Measurements from ENCODE around the gene LPP. TPM values are rescaled to one million over a fixed set of nuclear protein-coding genes. Genes with fewer than 3 reads are reported as not detected.
A peak's percentile ranks its signal among the peaks of the same experiment; 100 is the strongest.

LPP gene
- total RNA-seq, 1 experiment from 2014 or later: 18.1 TPM

- no peak for DNase-seq (ENCODE audit: low read depth)
Observed at GRCh38 chr3:188867691-188868265, 713.8 kb downstream of the LPP start.

GRCh38 chr3:188868803-188869202, 714.8 kb downstream of the LPP start:
- no peak for DNase-seq (ENCODE audit: low read depth)

- DNase-seq (ENCODE audit: low read depth): no peak
Observed at GRCh38 chr3:188869628-188870027, 715.7 kb downstream of the LPP start.

- no peak for DNase-seq (ENCODE audit: low read depth)
Observed at GRCh38 chr3:188870431-188870830, 716.5 kb downstream of the LPP start.

DNA sequence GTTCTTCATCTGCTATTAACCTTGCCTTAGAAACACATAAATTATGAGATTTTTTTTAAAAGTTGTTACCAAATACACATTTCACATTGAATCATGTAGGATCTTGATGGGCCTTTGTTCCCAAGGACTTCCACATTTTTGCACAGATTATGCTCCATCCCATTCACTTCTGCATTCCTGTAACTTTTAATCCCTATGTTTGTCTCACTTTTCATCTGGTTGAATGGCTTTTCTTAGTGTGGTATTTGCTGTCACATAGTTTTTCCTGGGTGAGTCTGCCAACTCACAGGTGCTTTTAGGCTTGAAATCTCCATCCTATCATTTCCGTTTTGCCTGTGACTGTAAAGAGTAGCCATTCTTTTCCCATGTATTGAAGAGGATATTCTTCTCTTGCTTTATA, 720.6 kb downstream of the LPP start:
- no peak for DNase-seq (ENCODE audit: low read depth)

DNA sequence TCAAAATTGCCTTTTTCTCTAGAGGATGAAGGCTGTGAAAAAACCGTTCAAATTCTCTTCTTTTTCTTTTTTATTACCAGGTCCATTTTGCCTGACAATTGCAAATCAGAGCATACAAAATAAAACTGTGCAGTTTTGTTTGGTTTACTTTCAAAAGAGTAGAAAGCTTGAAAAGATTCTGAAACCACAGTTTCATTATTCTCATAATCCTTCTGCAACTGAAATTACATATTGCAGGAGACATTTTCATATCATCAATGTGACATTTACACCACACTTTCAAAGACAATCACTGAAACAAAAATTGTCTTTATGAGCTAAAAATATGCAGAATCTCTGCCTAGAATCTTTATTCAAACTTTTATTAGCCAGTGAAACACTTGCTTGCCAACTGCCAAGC, 721.5 kb downstream of the LPP start:
- no peak for DNase-seq (ENCODE audit: low read depth)

DNA sequence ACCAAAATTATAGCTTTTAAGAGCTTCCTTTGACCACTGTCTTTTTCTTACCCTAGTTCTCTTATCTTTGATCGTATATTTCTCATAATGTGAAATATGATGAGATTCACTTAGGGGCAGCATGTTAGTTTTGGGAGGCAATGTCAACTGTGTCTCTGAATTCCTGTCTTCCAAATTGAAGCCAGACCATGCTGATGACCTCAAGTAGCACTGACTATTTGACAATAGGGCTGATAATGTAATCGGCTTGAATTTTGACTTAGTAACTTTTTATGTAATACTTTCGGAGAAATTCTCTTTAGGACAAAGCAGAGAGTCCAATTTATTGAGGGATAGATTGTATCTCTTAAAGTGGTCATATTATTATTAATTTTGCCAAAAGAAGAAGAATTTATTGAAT, 722.4 kb downstream of the LPP start:
- no peak for DNase-seq (ENCODE audit: low read depth)

DNA sequence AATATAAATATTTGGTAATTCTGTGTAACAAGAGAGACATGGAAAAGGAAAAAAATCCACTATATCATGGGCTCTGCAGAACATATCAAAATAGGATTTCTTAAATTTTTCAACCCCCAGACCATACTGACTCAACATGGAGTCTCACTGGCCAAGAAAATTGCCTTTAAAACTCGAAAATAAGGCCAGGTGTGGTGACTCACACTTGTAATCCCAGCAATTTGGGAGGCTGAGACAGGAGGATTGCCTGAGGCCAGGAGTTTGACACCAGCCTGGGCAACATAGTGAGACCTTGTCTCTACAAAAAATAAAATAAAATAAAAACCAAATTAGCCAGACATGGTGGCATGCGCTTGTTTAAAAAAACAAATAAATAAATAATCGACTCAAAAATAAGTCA, 723.4 kb downstream of the LPP start:
- DNase-seq (ENCODE audit: low read depth): no peak

GRCh38 chr3:188878076-188878475, 724.1 kb downstream of the LPP start:
- DNase-seq (ENCODE audit: low read depth): no peak

DNA sequence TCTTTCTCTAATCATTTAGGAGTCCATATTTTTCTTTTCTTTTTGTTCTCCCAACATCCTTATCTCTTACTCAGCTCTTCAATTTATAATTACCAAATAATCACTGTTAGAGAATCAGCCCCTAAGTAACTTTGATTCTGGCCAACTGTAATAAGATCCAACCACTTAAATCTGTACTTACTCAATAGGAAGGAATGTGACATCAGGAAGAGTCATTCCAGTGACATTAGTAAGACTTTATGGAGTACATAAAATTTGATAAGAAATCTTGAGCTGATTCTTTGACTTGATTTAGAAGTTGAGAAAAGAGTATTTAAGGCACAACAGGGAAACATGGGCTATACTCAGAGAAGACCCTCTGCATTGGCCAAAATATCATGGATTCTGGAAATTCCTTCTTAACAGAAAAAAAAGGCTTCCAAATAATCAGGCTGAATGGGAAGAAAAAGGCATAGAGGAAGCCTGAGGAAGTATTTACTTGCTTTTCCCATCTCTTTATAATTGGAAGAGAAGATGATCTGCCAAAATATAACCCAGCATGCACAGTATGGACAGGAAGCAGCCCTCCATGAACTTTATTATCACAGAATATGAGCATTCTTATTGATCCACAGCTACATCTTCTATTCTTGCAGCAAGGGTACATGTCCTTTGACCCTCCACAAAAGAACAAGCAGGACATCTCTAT, 728.1 kb downstream of the LPP start:
- DNase-seq (ENCODE audit: low read depth): peak; percentile 76

- DNase-seq (ENCODE audit: low read depth): no peak
Observed at GRCh38 chr3:188884299-188885043, 730.5 kb downstream of the LPP start.

GRCh38 chr3:188888321-188889053, 734.5 kb downstream of the LPP start:
- DNase-seq (ENCODE audit: low read depth): no peak

DNA sequence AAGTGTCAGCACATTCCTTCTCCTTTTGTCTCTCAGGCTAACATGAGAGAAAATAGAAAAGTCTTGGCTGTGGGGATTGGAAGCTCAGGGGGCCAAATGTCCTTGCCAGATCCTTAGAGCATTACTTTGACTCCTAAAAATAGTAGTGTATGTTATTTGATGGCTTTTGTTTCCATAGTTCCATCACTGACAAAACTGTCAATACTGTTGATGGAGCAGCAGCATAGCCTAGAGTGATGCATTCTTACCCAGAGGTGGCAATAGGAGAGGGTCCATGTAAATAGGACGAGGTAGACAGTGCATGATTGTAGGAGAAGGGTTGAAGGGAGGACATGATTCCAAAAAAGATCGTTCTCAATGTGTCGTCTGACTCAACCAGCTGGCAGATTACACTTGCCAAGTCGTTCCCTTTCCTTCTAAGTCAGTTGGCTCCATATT, 735.1 kb downstream of the LPP start:
- DNase-seq (ENCODE audit: low read depth): no peak

DNA sequence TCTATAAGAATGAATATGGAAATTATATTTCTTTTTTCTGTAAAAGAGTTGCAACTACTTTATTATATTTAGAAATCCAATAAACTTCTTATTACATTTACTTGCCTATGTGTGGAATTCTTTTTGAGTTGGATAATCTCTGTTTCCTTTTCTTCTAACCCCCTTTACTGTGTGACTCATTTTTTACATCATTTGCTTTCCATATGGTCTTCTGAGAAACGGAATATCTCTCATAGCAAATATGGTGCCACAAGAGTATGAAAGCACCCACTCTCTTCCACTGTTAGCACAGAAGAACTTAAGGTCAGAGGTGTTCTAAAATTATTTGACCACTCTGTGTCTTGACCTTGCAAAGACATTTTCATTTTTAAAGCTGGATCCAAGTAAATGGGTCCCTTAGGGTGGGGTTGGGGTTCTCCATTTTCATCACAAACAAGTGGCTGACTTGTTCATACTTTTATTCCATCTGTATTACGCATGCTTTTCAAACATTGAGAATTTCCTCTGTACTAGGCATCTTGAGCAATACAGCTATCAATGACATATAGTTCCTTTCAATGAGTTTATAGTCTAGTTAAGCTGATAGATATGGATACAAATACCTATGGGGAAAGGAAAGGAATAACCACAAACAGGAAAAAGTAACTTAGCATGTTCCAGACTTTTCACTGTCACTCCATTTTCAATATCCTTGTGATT, 736.8 kb downstream of the LPP start:
- peak; percentile 17 for DNase-seq (ENCODE audit: low read depth)

GRCh38 chr3:188899881-188900280, 745.9 kb downstream of the LPP start:
- DNase-seq (ENCODE audit: low read depth): peak; percentile 13

DNA sequence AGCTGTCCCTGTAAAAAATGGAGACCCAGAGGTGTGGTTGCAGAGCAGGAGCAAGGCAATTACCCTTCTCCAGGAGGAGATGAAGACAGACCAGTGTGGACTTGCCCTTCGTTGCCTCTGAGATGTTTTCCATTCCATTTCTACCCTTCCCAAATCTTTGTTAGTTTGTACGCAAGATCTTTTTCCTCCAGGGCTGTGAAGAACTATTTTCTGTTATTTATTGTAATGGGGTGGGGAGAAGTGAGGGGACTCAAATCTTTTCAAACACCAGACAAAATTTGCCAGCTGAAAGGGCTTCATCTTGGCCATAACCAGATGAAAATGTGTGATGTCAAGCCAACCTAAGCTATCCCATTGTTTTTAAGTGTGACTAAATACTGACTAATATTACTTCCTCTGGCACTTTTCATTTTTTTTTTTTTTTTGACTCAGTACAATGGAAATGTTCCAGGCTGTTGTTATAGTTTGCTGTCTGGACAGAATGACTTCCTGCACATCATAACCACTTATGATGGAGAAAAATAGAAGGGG, 746.5 kb downstream of the LPP start:
- peak; percentile 77 for DNase-seq (ENCODE audit: low read depth)

DNA sequence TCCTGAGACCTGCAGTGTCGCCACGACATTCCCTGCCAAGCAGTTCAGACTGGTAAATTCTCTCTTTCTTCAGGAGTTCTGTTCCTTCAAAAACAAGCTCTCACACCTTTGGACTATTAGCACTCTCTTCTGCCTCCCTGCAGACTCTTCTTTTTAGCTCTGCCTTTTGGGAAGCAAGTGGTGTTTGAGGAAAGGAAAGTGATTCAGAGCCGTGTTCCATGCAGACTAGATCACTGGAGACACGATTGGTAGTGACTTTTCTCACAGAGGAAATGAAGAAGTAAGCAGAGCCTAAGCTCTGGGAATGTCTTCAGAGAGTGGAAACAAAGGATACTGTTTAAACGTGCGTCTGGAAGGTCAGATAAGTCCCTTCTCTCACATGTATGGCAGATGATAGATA, 747.2 kb downstream of the LPP start:
- DNase-seq (ENCODE audit: low read depth): peak; percentile 41

- peak; percentile 13 for DNase-seq (ENCODE audit: low read depth)
Observed at GRCh38 chr3:188901671-188902287, 747.8 kb downstream of the LPP start.

GRCh38 chr3:188904670-188905069, 750.7 kb downstream of the LPP start:
- DNase-seq (ENCODE audit: low read depth): no peak

DNA sequence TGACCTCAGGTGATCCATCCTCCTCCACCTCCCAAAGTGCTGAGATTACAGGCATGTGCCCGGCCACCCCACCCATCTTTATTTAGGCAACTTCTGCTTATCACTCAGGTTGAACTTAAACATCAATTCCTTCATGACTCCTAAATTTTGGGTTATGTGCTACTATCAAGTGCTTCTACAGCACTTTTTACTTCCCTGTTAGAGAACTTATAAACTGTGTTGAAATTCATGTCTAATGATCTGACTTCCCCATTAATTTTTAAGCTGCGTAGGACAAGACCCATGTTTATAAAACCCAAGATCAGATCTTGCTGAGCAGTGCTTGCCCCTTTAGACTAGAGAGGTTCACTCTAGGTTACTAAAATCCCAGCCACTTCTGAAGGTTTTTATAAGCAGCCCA, 751.6 kb downstream of the LPP start:
- DNase-seq (ENCODE audit: low read depth): no peak

GRCh38 chr3:188906236-188906635, 752.3 kb downstream of the LPP start:
- DNase-seq (ENCODE audit: low read depth): no peak
